Mononuclear cell (primary cell): ENCODE measurements around the gene MYH7. TPM values are rescaled to one million over a fixed set of nuclear protein-coding genes. Genes with fewer than 3 reads are reported as not detected.

Experiments
- H3K27me3 ChIP-seq: 2 replicates; pipeline ENCODE4 v1.6.0; 2011; ENCODE audit warnings: low read length, control low read depth; ENCODE audit not compliant: insufficient read depth
- H3K4me1 ChIP-seq: 2 replicates; pipeline ENCODE4 v1.5.1; 2011; ENCODE audit warnings: mild to moderate bottlenecking, low read length, control low read depth; ENCODE audit not compliant: insufficient read depth
- H3K4me3 ChIP-seq: 2 replicates; pipeline ENCODE4 v1.5.1; 2011; ENCODE audit warnings: mild to moderate bottlenecking, low read length, moderate library complexity
- H3K9me3 ChIP-seq: 2 replicates; pipeline ENCODE4 v1.5.1; 2011; ENCODE audit warnings: low read depth, mild to moderate bottlenecking, control low read depth, low read length
- total RNA-seq: library from RNA; depleted of rRNA; stranded (reverse); fragments of >200 nt; gene quantifications from one replicate; pipeline ENCODE4 v1.2.3, GENCODE V29; 2012

The MYH7 gene
- total RNA-seq, 1 donor, result not detected

DNA sequence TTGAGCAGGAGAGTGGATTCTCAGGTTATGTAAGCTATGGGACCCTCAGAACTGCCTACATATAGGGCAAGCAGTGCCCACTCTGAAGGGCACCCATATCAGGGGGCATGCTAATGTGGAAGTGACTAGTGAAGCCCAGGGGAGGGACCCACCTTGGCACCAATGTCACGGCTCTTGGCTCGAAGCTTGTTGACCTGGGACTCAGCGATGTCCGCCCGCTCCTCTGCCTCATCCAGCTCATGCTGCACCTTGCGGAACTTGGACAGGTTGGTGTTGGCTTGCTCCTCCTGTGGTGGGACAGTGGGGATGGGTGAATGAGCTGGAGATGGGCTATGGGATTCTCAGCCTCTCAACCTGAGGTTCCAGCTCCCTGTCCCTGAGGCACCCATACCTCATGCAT is 53.2 kb downstream of the MYH7 start:
- no peaks in the 10 kb centered on the region for H3K4me1 ChIP-seq
- no peaks in the 10 kb centered on the region for H3K27me3 ChIP-seq
- H3K4me3 ChIP-seq, result no peak overlapping the region
- H3K9me3 ChIP-seq, result no peaks in the 10 kb centered on the region

DNA sequence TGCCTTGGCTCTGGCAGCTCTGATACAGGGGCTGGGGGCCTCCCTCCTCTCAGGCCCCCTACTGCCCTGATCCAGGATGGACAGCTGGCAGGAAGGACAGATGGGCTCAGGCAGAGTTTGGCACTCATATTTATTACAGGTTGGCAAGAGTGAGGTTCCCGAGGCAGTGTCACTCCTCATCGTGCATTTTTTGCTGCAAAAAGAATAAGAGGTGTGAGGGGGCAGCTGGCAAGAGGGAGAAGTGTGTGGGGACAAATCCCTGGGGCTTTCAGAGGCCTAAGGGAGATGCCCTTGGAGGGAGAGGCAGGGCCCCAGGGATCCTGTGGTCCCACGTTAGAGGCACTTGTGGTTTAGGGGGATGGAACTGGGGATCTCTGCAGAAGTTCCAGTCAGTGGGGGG is 53.6 kb downstream of the MYH7 start:
- H3K4me3 ChIP-seq, result no peak overlapping the region
- H3K9me3 ChIP-seq, result no peaks in the 10 kb centered on the region
- no peaks in the 10 kb centered on the region for H3K4me1 ChIP-seq
- no peaks in the 10 kb centered on the region for H3K27me3 ChIP-seq

DNA sequence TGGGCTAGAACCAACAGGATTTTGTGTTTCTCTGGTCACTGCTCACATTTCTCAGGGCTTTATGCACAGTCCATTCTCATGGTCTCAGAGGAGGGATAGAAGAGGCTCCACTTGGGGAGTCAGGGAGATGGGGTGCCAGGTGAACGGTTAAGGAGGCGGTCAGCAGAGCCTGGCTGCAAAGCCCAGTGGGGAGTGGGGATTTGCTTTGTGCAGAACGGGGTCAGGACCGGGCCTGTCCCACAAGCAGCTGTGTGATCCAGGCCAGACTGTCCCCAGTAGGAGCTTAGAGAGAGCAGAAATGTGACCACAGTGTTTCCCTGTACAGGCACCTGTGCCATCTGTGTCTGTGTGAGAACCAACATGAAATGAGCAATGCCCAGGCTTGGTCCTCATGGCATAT is 54.5 kb downstream of the MYH7 start:
- no peak overlapping the region for H3K4me3 ChIP-seq
- no peaks in the 10 kb centered on the region for H3K9me3 ChIP-seq
- no peaks in the 10 kb centered on the region for H3K4me1 ChIP-seq
- H3K27me3 ChIP-seq, result no peaks in the 10 kb centered on the region

DNA sequence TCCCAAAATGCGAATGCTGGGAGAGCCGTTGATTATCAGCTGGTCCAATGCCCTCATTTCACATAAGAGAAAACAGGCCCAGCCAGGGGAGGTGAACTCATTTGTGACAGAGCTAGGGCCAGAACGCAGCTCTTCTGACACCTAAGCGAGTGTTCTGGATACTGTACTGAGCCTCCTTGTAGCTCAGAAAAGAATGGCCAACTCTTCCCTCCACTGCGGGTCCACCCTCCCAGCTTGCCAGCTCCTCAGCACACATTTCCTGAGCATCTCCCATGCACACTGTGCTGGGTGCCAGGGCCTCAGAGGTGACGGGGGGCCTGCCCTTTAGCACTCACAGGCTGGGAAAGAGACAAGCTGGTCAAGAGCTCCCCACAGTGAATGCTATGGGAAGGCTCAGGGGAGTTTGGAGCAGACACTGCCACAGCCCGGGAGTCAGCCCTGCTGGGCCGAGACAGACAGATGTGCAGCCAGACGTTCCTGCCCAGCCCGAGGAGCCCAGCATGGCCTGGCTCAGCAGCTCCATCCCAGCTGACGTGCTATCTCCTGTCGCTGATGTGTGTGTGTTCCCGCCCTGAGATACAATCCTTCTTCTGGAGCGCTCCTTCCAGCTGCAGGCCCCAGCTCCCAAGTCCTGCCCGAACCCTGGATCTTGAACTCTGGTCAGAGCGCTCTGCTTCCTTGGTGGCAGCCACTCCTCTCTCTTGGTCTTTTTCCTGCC is 55.1 kb downstream of the MYH7 start:
- Histone ChIP-seq H3K27me3 (no peaks in the 10 kb centered on the region), H3K9me3 (no peaks in the 10 kb centered on the region)

DNA sequence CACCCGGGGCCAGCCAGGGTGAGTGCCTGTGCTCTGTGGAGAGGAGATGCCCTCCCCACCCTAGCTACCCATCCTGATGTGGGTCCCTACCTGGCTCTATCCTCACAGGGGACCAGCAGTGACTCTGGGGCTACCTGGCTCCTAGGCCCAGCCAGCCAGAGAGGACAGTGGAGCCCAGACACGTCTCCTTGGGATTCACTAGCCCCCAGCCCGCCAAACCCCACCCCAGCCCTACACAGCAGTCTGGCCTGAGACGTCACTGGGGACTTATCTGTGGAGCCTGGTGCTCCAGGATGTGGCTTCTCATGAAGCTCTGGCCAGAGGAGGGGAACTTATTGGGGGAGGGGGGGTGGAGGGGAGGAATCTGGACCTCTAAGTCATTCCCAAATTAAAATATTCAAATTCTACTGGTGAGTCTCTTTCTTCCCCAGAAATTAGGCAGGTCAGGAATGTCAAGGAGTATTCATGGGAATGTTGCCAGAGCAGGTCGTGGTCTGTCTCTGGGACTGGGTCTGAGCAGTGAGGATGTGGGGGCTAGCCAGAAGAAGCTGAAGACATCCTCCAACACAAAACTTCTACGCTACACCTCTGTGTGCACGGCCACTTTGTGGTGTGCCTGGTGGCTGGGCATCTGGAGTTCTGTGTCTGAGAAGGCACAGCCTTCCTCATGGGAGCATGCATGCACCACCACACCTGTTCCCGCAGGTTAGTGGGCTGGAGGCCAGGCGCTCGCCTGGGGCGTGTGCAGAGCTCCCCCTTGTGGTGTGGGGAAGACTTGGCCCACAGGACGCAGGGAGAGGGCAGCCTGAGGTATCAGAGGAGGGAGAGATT is 55.9 kb downstream of the MYH7 start:
- H3K4me3 ChIP-seq, result no peak overlapping the region
- H3K27me3 ChIP-seq, result no peaks in the 10 kb centered on the region
- no peaks in the 10 kb centered on the region for H3K4me1 ChIP-seq
- no peaks in the 10 kb centered on the region for H3K9me3 ChIP-seq

More for the DNA sequence above, 55.1 kb downstream of the MYH7 start:
- Histone ChIP-seq H3K4me1 (no peaks in the 10 kb centered on the region), H3K4me3 (no peak overlapping the region)

DNA sequence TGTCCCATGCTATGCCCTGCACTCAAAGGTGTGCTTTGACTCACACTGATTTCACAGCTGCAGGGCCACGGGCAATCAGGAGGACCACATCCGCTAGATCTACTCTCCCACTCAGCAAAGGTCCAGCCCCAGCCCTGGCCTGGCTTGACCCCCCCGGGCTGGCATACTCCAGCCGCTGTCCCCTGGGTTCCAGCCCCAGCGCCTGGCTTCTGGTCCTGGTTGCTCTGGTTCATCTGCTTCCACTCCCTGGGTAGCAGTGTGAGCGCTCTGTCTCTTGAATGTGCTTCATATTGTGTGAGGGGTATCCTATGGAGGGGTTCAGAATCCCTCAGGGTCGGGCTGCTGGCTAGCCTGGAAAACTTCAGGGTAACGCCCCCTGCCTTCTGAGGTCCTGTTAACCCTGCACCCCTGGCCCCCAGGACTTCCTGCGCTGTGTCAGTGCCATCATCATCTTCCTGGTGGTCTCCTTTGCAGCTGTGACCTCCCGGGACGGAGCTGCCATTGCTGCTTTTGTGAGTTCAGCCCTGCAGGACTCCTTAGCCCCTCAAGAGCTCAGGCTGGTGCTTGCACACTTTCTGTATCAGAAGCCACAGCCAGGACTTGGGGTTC is 56.7 kb downstream of the MYH7 start:
- Histone ChIP-seq H3K4me3 (no peak overlapping the region), H3K9me3 (no peaks in the 10 kb centered on the region), H3K4me1 (no peaks in the 10 kb centered on the region), H3K27me3 (no peaks in the 10 kb centered on the region)

DNA sequence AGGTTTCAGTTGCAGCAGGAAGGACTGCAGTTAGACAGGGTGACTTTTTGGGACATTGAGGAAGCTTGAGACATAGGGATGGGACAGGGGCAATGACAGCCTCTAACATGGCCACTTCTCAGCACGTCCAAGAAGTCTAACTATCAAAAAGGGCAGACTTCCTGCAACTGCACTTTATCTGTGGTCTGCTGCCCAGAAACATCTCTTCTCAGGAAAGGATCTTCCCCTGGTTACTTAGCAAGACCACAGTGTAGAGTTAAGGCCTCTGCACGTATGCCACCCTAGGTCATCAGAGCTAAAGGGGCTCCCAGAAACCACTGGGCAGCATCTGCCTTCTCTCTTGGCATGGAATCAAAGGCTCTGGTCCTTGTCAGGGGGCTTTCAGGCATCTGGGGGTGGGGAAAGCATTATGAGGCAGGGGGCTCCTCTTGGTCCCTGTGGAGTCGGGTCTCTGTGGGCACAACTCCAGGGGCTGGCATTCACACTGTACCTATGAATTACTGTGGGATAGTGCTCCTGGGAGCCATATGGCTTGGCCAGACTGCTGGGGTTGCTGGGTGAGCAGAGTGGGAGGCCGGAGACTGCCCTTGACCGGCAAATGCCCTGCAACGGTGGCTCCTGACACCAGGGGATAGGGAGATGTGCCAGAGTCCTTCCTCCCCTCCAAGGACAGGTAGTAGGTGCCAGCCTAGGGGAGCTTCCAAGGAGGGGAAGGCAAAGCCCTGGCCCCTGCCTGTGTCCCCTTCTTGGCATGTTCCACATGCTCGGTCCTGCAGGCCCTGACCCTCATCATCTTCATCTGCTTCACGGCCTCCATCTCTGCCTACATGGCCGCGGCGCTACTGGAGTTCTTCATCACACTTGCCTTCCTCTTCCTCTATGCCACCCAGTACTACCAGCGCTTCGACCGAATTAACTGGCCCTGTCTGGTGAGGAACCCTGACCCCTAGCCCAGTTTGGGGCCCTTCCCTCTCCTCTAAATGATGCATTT is 57.6 kb downstream of the MYH7 start:
- no peaks in the 10 kb centered on the region for H3K9me3 ChIP-seq
- H3K4me1 ChIP-seq, result no peaks in the 10 kb centered on the region
- no peaks in the 10 kb centered on the region for H3K27me3 ChIP-seq
- no peak overlapping the region for H3K4me3 ChIP-seq

DNA sequence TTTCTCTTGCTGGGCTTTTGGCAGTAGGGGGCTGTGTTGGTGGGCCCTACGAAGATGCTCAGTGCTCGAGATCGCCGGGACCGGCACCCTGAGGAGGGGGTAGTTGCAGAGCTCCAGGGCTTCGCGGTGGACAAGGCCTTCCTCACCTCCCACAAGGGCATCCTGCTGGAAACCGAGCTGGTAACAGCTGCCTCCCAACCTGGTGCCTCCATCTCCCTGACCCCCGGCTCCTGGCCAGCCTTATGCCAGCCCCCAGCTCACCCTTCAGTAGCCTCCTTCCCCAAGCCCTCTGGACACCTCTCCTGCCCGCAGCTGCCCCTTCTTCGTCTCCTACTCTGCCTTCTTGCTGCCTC is 58.3 kb downstream of the MYH7 start:
- Histone ChIP-seq H3K9me3 (no peaks in the 10 kb centered on the region), H3K4me1 (no peaks in the 10 kb centered on the region), H3K27me3 (no peaks in the 10 kb centered on the region), H3K4me3 (no peak overlapping the region)

DNA sequence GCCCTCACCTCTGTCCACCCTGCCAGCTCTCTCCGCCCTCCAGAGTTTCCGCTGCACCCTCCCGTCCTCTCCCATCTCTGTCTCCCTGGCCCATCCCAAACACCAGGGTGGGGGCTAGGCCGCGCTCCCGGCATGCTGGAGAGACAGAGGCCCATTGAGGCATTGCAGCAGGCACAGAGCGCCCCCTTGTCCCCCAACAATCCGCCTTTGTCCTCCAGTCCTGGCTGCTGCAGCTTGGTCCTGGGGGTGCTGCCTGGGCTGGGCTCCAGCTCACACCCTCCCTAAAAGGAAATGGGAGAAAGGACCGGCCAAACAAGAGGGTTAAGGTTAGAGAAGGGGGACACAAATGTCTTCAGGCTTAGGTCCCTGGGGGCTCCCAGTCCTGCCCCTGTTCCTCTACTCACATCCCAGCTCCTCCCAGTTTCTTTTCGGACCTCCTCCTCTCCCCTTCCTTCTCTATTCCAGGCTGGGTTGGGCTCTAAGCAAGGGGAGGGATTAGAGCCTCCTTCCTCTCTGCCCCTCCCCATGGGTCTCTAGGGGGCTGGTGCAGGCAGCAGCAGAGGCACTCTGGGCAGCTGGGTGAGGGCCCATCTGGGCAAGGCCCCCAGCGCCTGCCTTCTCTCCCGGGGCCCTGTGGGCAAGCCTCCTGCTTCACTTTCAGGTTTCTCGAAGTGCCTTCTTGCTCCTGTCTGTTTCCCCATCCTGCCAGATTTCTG is 58.8 kb downstream of the MYH7 start, which contains the start of gene CMTM5:
Gene CMTM5 (plus strand): TSS at position 565 of the 716 bp plus-strand sequence. CDS start 206 bp downstream, outside the sequence.
- H3K4me3 ChIP-seq, result no peak within 1 kb of the TSS

DNA sequence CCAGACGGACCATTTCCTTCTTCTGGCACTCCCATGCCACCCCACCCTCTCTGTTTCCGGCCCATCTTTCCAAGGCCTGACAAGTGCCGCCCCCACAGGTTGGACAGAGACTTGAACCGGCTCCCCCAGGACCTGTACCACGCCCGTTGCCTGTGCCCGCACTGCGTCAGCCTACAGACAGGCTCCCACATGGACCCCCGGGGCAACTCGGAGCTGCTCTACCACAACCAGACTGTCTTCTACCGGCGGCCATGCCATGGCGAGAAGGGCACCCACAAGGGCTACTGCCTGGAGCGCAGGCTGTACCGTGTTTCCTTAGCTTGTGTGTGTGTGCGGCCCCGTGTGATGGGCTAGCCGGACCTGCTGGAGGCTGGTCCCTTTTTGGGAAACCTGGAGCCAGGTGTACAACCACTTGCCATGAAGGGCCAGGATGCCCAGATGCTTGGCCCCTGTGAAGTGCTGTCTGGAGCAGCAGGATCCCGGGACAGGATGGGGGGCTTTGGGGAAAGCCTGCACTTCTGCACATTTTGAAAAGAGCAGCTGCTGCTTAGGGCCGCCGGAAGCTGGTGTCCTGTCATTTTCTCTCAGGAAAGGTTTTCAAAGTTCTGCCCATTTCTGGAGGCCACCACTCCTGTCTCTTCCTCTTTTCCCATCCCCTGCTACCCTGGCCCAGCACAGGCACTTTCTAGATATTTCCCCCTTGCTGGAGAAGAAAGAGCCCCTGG is 59.8 kb downstream of the MYH7 start:
- no peak overlapping the region for H3K4me3 ChIP-seq
- no peaks in the 10 kb centered on the region for H3K9me3 ChIP-seq
- no peaks in the 10 kb centered on the region for H3K4me1 ChIP-seq

More for the DNA sequence above, 58.8 kb downstream of the MYH7 start, which contains the start of gene CMTM5:
- no peaks in the 10 kb centered on the region for H3K27me3 ChIP-seq
- no peaks in the 10 kb centered on the region for H3K4me1 ChIP-seq
- H3K9me3 ChIP-seq, result no peaks in the 10 kb centered on the region

DNA sequence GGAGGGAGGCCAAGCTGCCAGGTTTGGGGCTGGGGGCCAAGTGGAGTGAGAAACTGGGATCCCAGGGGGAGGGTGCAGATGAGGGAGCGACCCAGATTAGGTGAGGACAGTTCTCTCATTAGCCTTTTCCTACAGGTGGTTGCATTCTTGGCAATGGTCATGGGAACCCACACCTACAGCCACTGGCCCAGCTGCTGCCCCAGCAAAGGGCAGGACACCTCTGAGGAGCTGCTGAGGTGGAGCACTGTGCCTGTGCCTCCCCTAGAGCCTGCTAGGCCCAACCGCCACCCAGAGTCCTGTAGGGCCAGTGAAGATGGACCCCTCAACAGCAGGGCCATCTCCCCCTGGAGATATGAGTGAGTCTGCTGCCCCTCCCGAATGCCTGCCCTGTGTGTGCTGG is 62.4 kb downstream of the MYH7 start:
- H3K4me1 ChIP-seq, result no peaks in the 10 kb centered on the region
- H3K4me3 ChIP-seq, result no peak overlapping the region
- H3K9me3 ChIP-seq, result no peaks in the 10 kb centered on the region
- H3K27me3 ChIP-seq, result peaks cover 2% of the 10 kb centered on the region

More for the DNA sequence above, 59.8 kb downstream of the MYH7 start:
- no peaks in the 10 kb centered on the region for H3K27me3 ChIP-seq

DNA sequence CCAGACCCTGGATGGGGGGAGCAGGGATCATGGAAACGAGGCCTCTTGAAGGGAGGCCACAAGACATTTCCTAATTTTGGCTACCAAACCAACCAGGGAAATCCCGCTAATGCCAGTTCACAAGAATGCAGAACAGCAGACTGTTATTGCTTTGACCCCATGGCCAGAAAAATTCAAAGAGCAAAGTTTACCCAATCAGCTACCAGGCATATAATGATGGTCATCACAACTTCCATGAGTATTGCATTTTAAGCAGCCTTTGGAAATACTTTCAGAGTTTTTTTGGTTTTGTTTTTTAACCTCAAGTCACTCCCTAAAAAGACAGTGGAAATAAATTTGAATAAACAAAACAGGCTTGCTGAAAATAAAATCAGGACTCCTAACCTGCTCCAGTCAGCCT is 63.0 kb downstream of the MYH7 start, which contains the start of gene IL25:
Gene IL25 (plus strand): TSS at position 301 of the 400 bp plus-strand sequence.
- no peaks in the 10 kb centered on the region for H3K4me1 ChIP-seq

DNA sequence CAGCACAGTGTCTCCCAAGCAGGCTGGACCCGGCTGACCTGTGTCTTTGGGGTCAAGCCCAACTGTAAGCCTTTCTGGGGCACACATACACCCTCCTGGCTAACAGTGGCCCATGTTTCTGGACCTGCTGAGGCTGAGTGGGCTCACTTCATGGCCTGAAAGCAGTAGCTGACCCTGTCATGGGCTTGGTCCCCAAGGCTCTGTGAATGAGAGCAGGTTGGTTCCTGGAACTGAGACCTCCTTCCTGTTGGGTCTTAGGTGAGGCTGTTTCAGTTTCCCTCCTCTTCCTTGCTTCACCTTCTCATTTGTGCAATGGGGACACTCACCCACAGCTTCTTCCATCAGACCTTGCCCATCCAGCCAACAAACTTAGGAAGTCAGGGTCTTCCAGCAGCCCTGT is 63.6 kb downstream of the MYH7 start:
- Histone ChIP-seq H3K4me3 (no peak overlapping the region), H3K4me1 (no peaks in the 10 kb centered on the region), H3K27me3 (peaks cover 4% of the 10 kb centered on the region), H3K9me3 (no peaks in the 10 kb centered on the region)

More for the DNA sequence above, 63.0 kb downstream of the MYH7 start, which contains the start of gene IL25:
- peaks cover 2% of the 10 kb centered on the region for H3K27me3 ChIP-seq
- H3K4me3 ChIP-seq, result no peak within 1 kb of the TSS
- H3K9me3 ChIP-seq, result no peaks in the 10 kb centered on the region
